Ovary (tissue), 3 donors: Measurements from ENCODE around the gene GUCD1.

Source experiments
- CTCF ChIP-seq, 3 donors: fragments of 450-650 bp in 2 of 3; fragments of 200-600 bp in 1 of 3; IDR thresholded peaks; one replicate each; pipeline versions ENCODE4 v1.5.1 to v1.8.0; 2016 to 2022; ENCODE audit warnings: antibody characterized with exemption in 3 of 3, mild to moderate bottlenecking in 1 of 3
- POLR2A ChIP-seq: fragments of 450-650 bp; IDR thresholded peaks from one replicate; pipeline ENCODE4 v1.6.1; 2017; ENCODE audit warnings: antibody characterized with exemption, mild to moderate bottlenecking, moderate library complexity
- donor health status: DM: no; HTN: no; CAD: no.

- no peak for TF ChIP-seq CTCF (IDR thresholded peaks at IDR 0.05)
- TF ChIP-seq POLR2A: no peak
Observed at GRCh38 chr22:24516301-24516737, 38.6 kb downstream of the GUCD1 start.
